HepG2 (cell line): ENCODE results near the gene JUND. TPM values are rescaled to one million over a fixed set of nuclear protein-coding genes. Genes with fewer than 3 reads are reported as not detected.

ENCODE experiments used
- BRCA1 ChIP-seq: sonication (generic); formaldehyde crosslinking; IDR thresholded peaks from 2 replicates; pipeline ENCODE4 v1.4.0; 2020; ENCODE audit warnings: missing genetic modification reagents
- MAZ ChIP-seq, 2 experiments: sonication (generic) in 1 of 2; formaldehyde crosslinking in 1 of 2; IDR thresholded peaks; 2 replicates each; pipeline versions ENCODE4 v1.5.0 to v1.6.1; 2012 to 2020; ENCODE audit warnings: low read depth in 2 of 2, mild to moderate bottlenecking in 2 of 2, borderline replicate concordance in 1 of 2, improper control_type of control experiment in 1 of 2, low read length in 1 of 2, missing genetic modification reagents in 1 of 2, moderate library complexity in 1 of 2
- NR2F6 ChIP-seq, 2 experiments: IDR thresholded peaks; 2 replicates each; pipeline ENCODE4 v1.6.1; 2016; ENCODE audit warnings: antibody characterized with exemption in 1 of 2, mild to moderate bottlenecking in 1 of 2
- NRL ChIP-seq: sonication (generic); formaldehyde crosslinking; IDR thresholded peaks from 2 replicates; pipeline ENCODE4 v1.5.0; 2020; ENCODE audit warnings: missing genetic modification reagents, mild to moderate bottlenecking, moderate library complexity, borderline replicate concordance
- PAWR ChIP-seq: sonication (generic); formaldehyde crosslinking; IDR thresholded peaks from 2 replicates; pipeline ENCODE4 v1.4.0; 2020; ENCODE audit warnings: missing genetic modification reagents, mild to moderate bottlenecking, borderline replicate concordance
- PRMT3 ChIP-seq: sonication (generic); formaldehyde crosslinking; IDR thresholded peaks from 2 replicates; pipeline ENCODE4 v1.8.1; 2022; ENCODE audit warnings: low read depth, mild to moderate bottlenecking, moderate library complexity, missing genetic modification reagents, borderline replicate concordance
- RBM22 ChIP-seq: fragments of 200-400 bp; formaldehyde crosslinking; optimal IDR thresholded peaks from 2 replicates; pipeline ENCODE3; 2017; ENCODE audit warnings: mild to moderate bottlenecking, low read length, moderate library complexity
- SIN3A ChIP-seq: IDR thresholded peaks from 2 replicates; pipeline ENCODE4 v1.6.1; 2011; ENCODE audit warnings: low read depth, mild to moderate bottlenecking, control low read depth, low read length, borderline replicate concordance
- SMAD1 ChIP-seq: sonication (generic); formaldehyde crosslinking; IDR thresholded peaks from 2 replicates; pipeline ENCODE4 v1.4.0; 2020; ENCODE audit warnings: missing genetic modification reagents, low read depth, mild to moderate bottlenecking, borderline replicate concordance
- SSRP1 ChIP-seq: IDR thresholded peaks from 2 replicates; pipeline ENCODE4 v1.6.1; 2016; ENCODE audit warnings: control low read depth
- TRIM24 ChIP-seq: sonication (generic); formaldehyde crosslinking; IDR thresholded peaks from 2 replicates; pipeline ENCODE4 v1.8.0; 2022; ENCODE audit warnings: mild to moderate bottlenecking, missing genetic modification reagents
- ZBTB42 ChIP-seq: sonication (generic); formaldehyde crosslinking; IDR thresholded peaks from 2 replicates; pipeline ENCODE4 v1.5.0; 2020; ENCODE audit warnings: mild to moderate bottlenecking, missing genetic modification reagents
- ZNF124 ChIP-seq: sonication (generic); formaldehyde crosslinking; IDR thresholded peaks from 2 replicates; pipeline ENCODE4 v1.4.0; 2020; ENCODE audit warnings: missing genetic modification reagents
- ZNF382 ChIP-seq: sonication (generic); formaldehyde crosslinking; IDR thresholded peaks from 2 replicates; pipeline ENCODE4 v1.5.0; 2020; ENCODE audit warnings: missing genetic modification reagents, mild to moderate bottlenecking, borderline replicate concordance
- ZNF441 ChIP-seq: sonication (generic); formaldehyde crosslinking; IDR thresholded peaks from 2 replicates; pipeline ENCODE4 v1.7.0; 2021; ENCODE audit warnings: missing genetic modification reagents, borderline replicate concordance
- ZNF547 ChIP-seq: sonication (generic); formaldehyde crosslinking; IDR thresholded peaks from 2 replicates; pipeline ENCODE4 v1.5.1; 2020; ENCODE audit warnings: mild to moderate bottlenecking, missing genetic modification reagents
- ZNF549 ChIP-seq: sonication (generic); formaldehyde crosslinking; IDR thresholded peaks from 2 replicates; pipeline ENCODE4 v1.5.0; 2020; ENCODE audit warnings: missing genetic modification reagents
- ZNF720 ChIP-seq: sonication (generic); formaldehyde crosslinking; IDR thresholded peaks from 2 replicates; pipeline ENCODE4 v1.4.0; 2020; ENCODE audit warnings: missing genetic modification reagents
- polyA plus RNA-seq, 8 experiments: library from polyadenylated mRNA; depleted of rRNA in 3 of 8; stranded (reverse) in 7 of 8; unstranded in 1 of 8; fragments of >200 nt; fragmentation: Illumina TruSeq in 4 of 8; extraction: Trizol in 4 of 8; gene quantifications; 2 replicates each; pipeline versions ENCODE4 v1.2.1 to v1.2.3, GENCODE V29; 2011 to 2016; ENCODE audit warnings: low read depth in 4 of 8, missing spikeins in 1 of 8, mixed read lengths in 1 of 8; ENCODE audit not compliant: insufficient read depth in 1 of 8
- total RNA-seq, 5 experiments: library from RNA; depleted of rRNA; stranded (reverse); fragments of >200 nt; fragmentation: Illumina TruSeq; extraction: Trizol; gene quantifications; 2 replicates each; pipeline ENCODE4 v1.2.3, GENCODE V29; 2016; ENCODE audit warnings: low read depth in 1 of 5
- TF ChIP-seq, protein P1 (sequence below): sonication (generic); formaldehyde crosslinking; IDR thresholded peaks from 2 replicates; pipeline ENCODE4 v1.4.0; 2020; ENCODE audit warnings: missing genetic modification reagents
- TF ChIP-seq, protein P2 (sequence below): IDR thresholded peaks from 2 replicates; pipeline ENCODE4 v1.6.1; 2016; ENCODE audit warnings: mild to moderate bottlenecking
- TF ChIP-seq, protein P3 (sequence below): sonication (generic); formaldehyde crosslinking; IDR thresholded peaks from 2 replicates; pipeline ENCODE4 v1.4.0; 2020; ENCODE audit warnings: mild to moderate bottlenecking, missing genetic modification reagents

The JUND gene
- total and polyA plus RNA-seq, 2 of the 13 experiments (the other 11 are each of a cell fraction or from before 2014, with no cell fraction given) = 41.2 to 59.8 TPM

DNA sequence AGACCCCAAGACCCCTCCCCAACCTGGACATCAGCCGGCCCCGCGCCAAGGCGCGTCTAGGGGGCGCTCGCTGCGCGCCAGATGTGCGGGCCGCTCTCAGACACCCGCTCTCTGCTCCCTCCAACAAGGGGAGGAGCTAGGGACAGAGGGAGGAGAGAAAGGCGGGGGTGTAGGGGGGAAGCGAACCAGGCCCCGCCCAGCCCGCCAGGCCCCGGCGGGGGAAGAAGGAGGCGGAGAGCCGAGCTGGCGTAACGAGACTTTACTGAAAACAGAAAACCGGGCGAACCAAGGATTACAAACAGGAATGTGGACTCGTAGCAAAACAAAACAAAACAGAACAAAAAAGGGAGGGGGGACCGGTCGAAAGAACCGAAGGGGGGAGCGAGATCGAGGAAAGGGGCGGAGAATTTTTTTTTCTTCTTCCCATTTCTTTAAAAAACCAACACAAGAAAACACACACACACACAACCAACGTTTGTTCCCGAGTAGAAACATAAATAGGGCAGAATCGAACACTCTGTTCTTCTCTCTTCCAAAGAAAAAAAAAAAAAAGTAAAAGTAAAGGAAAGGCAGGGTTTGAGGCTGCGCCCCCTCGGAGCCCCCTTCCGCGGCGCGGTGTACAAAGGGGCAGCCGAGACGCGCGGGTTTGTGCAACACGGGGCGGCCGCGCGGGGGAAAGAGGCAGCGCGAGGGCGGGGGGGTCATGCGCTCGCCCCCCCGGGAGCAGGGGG lies 1.7 kb downstream of the JUND start (continued):
- TF ChIP-seq ZNF441 (CRISPR knock-in tag) = no peak
- no peak for TF ChIP-seq BRCA1
- TF ChIP-seq NRL (CRISPR knock-in tag) = no peak
- TF ChIP-seq PRMT3 (CRISPR knock-in tag) = no peak
- TF ChIP-seq, protein P1, sequence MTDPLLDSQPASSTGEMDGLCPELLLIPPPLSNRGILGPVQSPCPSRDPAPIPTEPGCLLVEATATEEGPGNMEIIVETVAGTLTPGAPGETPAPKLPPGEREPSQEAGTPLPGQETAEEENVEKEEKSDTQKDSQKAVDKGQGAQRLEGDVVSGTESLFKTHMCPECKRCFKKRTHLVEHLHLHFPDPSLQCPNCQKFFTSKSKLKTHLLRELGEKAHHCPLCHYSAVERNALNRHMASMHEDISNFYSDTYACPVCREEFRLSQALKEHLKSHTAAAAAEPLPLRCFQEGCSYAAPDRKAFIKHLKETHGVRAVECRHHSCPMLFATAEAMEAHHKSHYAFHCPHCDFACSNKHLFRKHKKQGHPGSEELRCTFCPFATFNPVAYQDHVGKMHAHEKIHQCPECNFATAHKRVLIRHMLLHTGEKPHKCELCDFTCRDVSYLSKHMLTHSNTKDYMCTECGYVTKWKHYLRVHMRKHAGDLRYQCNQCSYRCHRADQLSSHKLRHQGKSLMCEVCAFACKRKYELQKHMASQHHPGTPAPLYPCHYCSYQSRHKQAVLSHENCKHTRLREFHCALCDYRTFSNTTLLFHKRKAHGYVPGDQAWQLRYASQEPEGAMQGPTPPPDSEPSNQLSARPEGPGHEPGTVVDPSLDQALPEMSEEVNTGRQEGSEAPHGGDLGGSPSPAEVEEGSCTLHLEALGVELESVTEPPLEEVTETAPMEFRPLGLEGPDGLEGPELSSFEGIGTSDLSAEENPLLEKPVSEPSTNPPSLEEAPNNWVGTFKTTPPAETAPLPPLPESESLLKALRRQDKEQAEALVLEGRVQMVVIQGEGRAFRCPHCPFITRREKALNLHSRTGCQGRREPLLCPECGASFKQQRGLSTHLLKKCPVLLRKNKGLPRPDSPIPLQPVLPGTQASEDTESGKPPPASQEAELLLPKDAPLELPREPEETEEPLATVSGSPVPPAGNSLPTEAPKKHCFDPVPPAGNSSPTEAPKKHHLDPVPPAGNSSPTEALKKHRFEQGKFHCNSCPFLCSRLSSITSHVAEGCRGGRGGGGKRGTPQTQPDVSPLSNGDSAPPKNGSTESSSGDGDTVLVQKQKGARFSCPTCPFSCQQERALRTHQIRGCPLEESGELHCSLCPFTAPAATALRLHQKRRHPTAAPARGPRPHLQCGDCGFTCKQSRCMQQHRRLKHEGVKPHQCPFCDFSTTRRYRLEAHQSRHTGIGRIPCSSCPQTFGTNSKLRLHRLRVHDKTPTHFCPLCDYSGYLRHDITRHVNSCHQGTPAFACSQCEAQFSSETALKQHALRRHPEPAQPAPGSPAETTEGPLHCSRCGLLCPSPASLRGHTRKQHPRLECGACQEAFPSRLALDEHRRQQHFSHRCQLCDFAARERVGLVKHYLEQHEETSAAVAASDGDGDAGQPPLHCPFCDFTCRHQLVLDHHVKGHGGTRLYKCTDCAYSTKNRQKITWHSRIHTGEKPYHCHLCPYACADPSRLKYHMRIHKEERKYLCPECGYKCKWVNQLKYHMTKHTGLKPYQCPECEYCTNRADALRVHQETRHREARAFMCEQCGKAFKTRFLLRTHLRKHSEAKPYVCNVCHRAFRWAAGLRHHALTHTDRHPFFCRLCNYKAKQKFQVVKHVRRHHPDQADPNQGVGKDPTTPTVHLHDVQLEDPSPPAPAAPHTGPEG (CRISPR knock-in tag) = no peak
- no peak for TF ChIP-seq ZNF547
- TF ChIP-seq, protein P2, sequence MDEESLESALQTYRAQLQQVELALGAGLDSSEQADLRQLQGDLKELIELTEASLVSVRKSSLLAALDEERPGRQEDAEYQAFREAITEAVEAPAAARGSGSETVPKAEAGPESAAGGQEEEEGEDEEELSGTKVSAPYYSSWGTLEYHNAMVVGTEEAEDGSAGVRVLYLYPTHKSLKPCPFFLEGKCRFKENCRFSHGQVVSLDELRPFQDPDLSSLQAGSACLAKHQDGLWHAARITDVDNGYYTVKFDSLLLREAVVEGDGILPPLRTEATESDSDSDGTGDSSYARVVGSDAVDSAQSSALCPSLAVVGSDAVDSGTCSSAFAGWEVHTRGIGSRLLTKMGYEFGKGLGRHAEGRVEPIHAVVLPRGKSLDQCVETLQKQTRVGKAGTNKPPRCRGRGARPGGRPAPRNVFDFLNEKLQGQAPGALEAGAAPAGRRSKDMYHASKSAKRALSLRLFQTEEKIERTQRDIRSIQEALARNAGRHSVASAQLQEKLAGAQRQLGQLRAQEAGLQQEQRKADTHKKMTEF (CRISPR knock-in tag) = peak; percentile 68; the same call in 1 of the 2 replicates
- TF ChIP-seq SIN3A = peak; percentile 45; the same call in 1 of the 2 replicates
- TF ChIP-seq ZBTB42 (CRISPR knock-in tag) = no peak; the same call in 1 of the 2 replicates
- TF ChIP-seq TRIM24 (CRISPR knock-in tag) = no peak
- TF ChIP-seq MAZ (IDR thresholded peaks at IDR 0.05; ENCODE audit: borderline replicate concordance, low read depth, low read length) = peak; percentile 84
- peak; percentile 83 for TF ChIP-seq MAZ (CRISPR knock-in tag; IDR thresholded peaks at IDR 0.05; ENCODE audit: low read depth)
- TF ChIP-seq NR2F6 (IDR thresholded peaks at IDR 0.05) = 0 out of 2 replicates have a peak, but pooled peaks have one; percentile 16
- TF ChIP-seq NR2F6 (CRISPR knock-in tag; IDR thresholded peaks at IDR 0.05) = peak; percentile 51
- peak; percentile 26 for TF ChIP-seq RBM22
- TF ChIP-seq ZNF124 (CRISPR knock-in tag) = no peak
- no peak for TF ChIP-seq SMAD1 (CRISPR knock-in tag)
- no peak for TF ChIP-seq SSRP1 (CRISPR knock-in tag)
- TF ChIP-seq PAWR (CRISPR knock-in tag) = no peak; the same call in 1 of the 2 replicates
- TF ChIP-seq ZNF549 (CRISPR knock-in tag) = no peak
- TF ChIP-seq ZNF382 (CRISPR knock-in tag) = no peak
- TF ChIP-seq ZNF720 (CRISPR knock-in tag) = no peak
- TF ChIP-seq, protein P3, sequence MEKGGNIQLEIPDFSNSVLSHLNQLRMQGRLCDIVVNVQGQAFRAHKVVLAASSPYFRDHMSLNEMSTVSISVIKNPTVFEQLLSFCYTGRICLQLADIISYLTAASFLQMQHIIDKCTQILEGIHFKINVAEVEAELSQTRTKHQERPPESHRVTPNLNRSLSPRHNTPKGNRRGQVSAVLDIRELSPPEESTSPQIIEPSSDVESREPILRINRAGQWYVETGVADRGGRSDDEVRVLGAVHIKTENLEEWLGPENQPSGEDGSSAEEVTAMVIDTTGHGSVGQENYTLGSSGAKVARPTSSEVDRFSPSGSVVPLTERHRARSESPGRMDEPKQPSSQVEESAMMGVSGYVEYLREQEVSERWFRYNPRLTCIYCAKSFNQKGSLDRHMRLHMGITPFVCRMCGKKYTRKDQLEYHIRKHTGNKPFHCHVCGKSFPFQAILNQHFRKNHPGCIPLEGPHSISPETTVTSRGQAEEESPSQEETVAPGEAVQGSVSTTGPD (CRISPR knock-in tag) = no peak
